GM10266 (cell line): ENCODE data around the gene SNTB2.

Experiments
- DNase-seq: peaks from one replicate; pipeline ENCODE4 v3.0.0; 2012; ENCODE audit errors: extremely low spot score
- CTCF ChIP-seq: IDR thresholded peaks from 2 replicates; pipeline ENCODE4 v1.5.1; 2012; ENCODE audit warnings: mild to moderate bottlenecking, low read depth; ENCODE audit not compliant: control insufficient read depth, insufficient read depth; ENCODE audit errors: missing control alignments

Gene SNTB2

GRCh38 chr16:69169051-69169450 is 17.9 kb upstream of the SNTB2 start:
- TF ChIP-seq CTCF, result no peak
- DNase-seq, result no peak

- no peak for DNase-seq
- no peak for TF ChIP-seq CTCF
Observed at GRCh38 chr16:69169607-69170352, 17.2 kb upstream of the SNTB2 start.

- no peak for DNase-seq
- TF ChIP-seq CTCF, result no peak
Observed at GRCh38 chr16:69171325-69172084, 15.5 kb upstream of the SNTB2 start.

- DNase-seq, result no peak
- TF ChIP-seq CTCF, result no peak
Observed at GRCh38 chr16:69176033-69176800, 10.7 kb upstream of the SNTB2 start.

- no peak for TF ChIP-seq CTCF
- no peak for DNase-seq
Observed at GRCh38 chr16:69179328-69180010, 7.5 kb upstream of the SNTB2 start.

GRCh38 chr16:69180011-69180338 is 7.0 kb upstream of the SNTB2 start:
- DNase-seq, result no peak
- TF ChIP-seq CTCF, result no peak
